Gastroesophageal sphincter (tissue), 4 donors: Measurements from ENCODE around the gene PRIM1. TPM values are rescaled to one million over a fixed set of nuclear protein-coding genes. Genes with fewer than 3 reads are reported as not detected.
"Not testable (repeated sequence)": the region's sequence is repeated elsewhere in the genome, so short reads cannot be mapped to it uniquely, and the experiment has no call there.

ENCODE experiments used
- ATAC-seq: fragments of 150-250 bp; one replicate; pipeline ENCODE4 v1.9.1; 2016; ENCODE audit warnings: mild to moderate bottlenecking, moderate library complexity
- H3K27ac ChIP-seq, 4 donors: fragments of 200-600 bp; sonication (generic) in 3 of 4; 1 replicate in 3 of 4; 2 replicates in 1 of 4; pipeline ENCODE4 v1.5.1; 2016 to 2019
- H3K27me3 ChIP-seq: fragments of 200-600 bp; sonication (generic); one replicate; pipeline ENCODE4 v1.5.1; 2019
- H3K36me3 ChIP-seq, 2 donors: fragments of 200-600 bp; sonication (generic); one replicate each; pipeline ENCODE4 v1.5.1; 2019; ENCODE audit warnings: control low read depth in 1 of 2
- H3K4me1 ChIP-seq, 3 donors: fragments of 200-600 bp; sonication (generic); 1 replicate in 2 of 3; 2 replicates in 1 of 3; pipeline ENCODE4 v1.5.1; 2016 to 2019; ENCODE audit warnings: control low read depth in 2 of 3
- H3K4me3 ChIP-seq, 2 donors: fragments of 200-600 bp; sonication (generic); one replicate each; pipeline ENCODE4 v1.5.1; 2019; ENCODE audit warnings: mild to moderate bottlenecking in 1 of 2, moderate library complexity in 1 of 2
- H3K9me3 ChIP-seq, 3 donors: fragments of 200-600 bp; sonication (generic); one replicate each; pipeline ENCODE4 v1.5.1; 2017 to 2019; ENCODE audit warnings: control low read depth in 2 of 3
- EP300 ChIP-seq: sonication (generic); formaldehyde crosslinking; IDR thresholded peaks from one replicate; pipeline ENCODE4 v1.6.1; 2017; ENCODE audit warnings: antibody characterized with exemption, mild to moderate bottlenecking
- POLR2A ChIP-seq, 2 donors: fragments of 450-650 bp; IDR thresholded peaks; one replicate each; pipeline ENCODE4 v1.6.1; 2017; ENCODE audit warnings: antibody characterized with exemption in 2 of 2, mild to moderate bottlenecking in 2 of 2, moderate library complexity in 1 of 2
- POLR2AphosphoS5 ChIP-seq: sonication (generic); formaldehyde crosslinking; IDR thresholded peaks from one replicate; pipeline ENCODE4 v1.6.1; 2017; ENCODE audit warnings: antibody characterized with exemption
- WGBS, 2 donors: methylation state at CpG; one replicate each; pipeline ENCODE4 v1.1.5; 2018; ENCODE audit warnings: low coverage in 1 of 2; 5-methylcytosine and 5-hydroxymethylcytosine counted together
- total RNA-seq, 4 donors: library from RNA; depleted of rRNA; stranded (reverse); fragments of >200 nt; gene quantifications; one replicate each; pipeline ENCODE4 v1.1.0, GENCODE V29; 2016
- TF ChIP-seq, protein P1 (sequence below), 4 experiments: fragments of 200-600 bp in 2 of 4; fragments of 450-650 bp in 2 of 4; sonication (generic) in 1 of 4; IDR thresholded peaks; one replicate each; pipeline ENCODE4 v1.5.1; 2017 to 2019; ENCODE audit warnings: antibody characterized with exemption in 4 of 4, mild to moderate bottlenecking in 2 of 4, moderate library complexity in 2 of 4

PRIM1 gene
- total RNA-seq, 4 donors from 2014 or later: 2.6 to 13.0 (median 5.1) TPM

GRCh38 chr12:56759263-56759908 is 7.3 kb upstream of the PRIM1 start:
- 32 to 37% methylated on average over 6 of the region's 6 CpGs for WGBS, 2 donors
- Histone ChIP-seq H3K27ac (no peak overlapping the region), H3K27me3 (no peaks in the 10 kb centered on the region), H3K36me3 (no peaks in the 10 kb centered on the region), H3K4me3 (no peak overlapping the region), H3K9me3 (no peaks in the 10 kb centered on the region), H3K4me1 (no peaks in the 10 kb centered on the region)
- no peak for ATAC-seq
- no peak for TF ChIP-seq POLR2A (IDR thresholded peaks at IDR 0.05)
- TF ChIP-seq, protein P1, sequence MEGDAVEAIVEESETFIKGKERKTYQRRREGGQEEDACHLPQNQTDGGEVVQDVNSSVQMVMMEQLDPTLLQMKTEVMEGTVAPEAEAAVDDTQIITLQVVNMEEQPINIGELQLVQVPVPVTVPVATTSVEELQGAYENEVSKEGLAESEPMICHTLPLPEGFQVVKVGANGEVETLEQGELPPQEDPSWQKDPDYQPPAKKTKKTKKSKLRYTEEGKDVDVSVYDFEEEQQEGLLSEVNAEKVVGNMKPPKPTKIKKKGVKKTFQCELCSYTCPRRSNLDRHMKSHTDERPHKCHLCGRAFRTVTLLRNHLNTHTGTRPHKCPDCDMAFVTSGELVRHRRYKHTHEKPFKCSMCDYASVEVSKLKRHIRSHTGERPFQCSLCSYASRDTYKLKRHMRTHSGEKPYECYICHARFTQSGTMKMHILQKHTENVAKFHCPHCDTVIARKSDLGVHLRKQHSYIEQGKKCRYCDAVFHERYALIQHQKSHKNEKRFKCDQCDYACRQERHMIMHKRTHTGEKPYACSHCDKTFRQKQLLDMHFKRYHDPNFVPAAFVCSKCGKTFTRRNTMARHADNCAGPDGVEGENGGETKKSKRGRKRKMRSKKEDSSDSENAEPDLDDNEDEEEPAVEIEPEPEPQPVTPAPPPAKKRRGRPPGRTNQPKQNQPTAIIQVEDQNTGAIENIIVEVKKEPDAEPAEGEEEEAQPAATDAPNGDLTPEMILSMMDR (IDR thresholded peaks at IDR 0.05): no peak
- no peak for TF ChIP-seq POLR2AphosphoS5
- TF ChIP-seq EP300: no peak

- 57 to 58% methylated on average over 2 to 3 of the region's 3 CpGs for WGBS, 2 donors
- TF ChIP-seq POLR2A (IDR thresholded peaks at IDR 0.05) (no peak), EP300 (no peak), POLR2AphosphoS5 (no peak)
- TF ChIP-seq, protein P1 (IDR thresholded peaks at IDR 0.05): no peak
Measured at GRCh38 chr12:56758728-56759262, 6.7 kb upstream of the PRIM1 start.

GRCh38 chr12:56757971-56758370 is 5.8 kb upstream of the PRIM1 start:
- 100% methylated on average over 1 of the region's 1 CpG for WGBS, 2 donors
- H3K27me3 ChIP-seq, H3K9me3 ChIP-seq, ATAC-seq, H3K4me3 ChIP-seq, H3K36me3 ChIP-seq, H3K27ac ChIP-seq, H3K4me1 ChIP-seq: not testable (repeated sequence)

More at GRCh38 chr12:56758728-56759262, 6.7 kb upstream of the PRIM1 start:
- no peaks in the 10 kb centered on the region for H3K27me3 ChIP-seq
- no peaks in the 10 kb centered on the region for H3K4me1 ChIP-seq
- H3K9me3 ChIP-seq: no peaks in the 10 kb centered on the region
- no peak for ATAC-seq
- H3K4me3 ChIP-seq: no peak overlapping the region
- H3K27ac ChIP-seq: no peak overlapping the region
- H3K36me3 ChIP-seq: no peaks in the 10 kb centered on the region

DNA sequence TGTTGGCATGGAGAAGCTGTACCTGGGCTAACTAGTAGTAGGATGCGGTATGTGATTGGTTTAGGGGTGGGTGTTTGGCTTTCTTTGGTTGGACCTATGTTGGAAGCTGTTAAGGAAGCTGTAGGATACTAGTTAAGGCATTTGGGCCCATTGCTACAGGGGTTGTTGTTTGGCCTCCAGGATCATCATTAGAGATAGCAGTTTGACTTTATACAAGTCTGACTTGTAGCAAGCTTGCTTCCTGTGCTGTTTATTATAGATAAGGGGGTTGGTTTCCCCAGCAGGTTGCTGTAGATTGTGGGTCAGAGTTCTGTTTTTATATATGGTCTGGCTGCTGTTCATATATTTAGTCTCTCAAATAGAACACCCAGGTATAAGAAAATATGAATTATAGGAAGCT is 1.4 kb upstream of the PRIM1 start:
- TF ChIP-seq POLR2A (IDR thresholded peaks at IDR 0.05) (no peak), POLR2AphosphoS5 (no peak), EP300 (no peak)
- TF ChIP-seq, protein P1 (IDR thresholded peaks at IDR 0.05): no peak
- no peak overlapping the region for H3K27ac ChIP-seq
- no peak overlapping the region for H3K4me3 ChIP-seq
- H3K27me3 ChIP-seq: no peaks in the 10 kb centered on the region
- no peaks in the 10 kb centered on the region for H3K9me3 ChIP-seq
- H3K4me1 ChIP-seq: peaks cover 0 to 27% (median 6%) of the 10 kb centered on the region in 3 donors
- ATAC-seq: no peak
- 86 to 100% methylated on average over 1 of the region's 1 CpG for WGBS, 2 donors
- peaks cover 0 to 3% of the 10 kb centered on the region in 2 donors for H3K36me3 ChIP-seq

DNA sequence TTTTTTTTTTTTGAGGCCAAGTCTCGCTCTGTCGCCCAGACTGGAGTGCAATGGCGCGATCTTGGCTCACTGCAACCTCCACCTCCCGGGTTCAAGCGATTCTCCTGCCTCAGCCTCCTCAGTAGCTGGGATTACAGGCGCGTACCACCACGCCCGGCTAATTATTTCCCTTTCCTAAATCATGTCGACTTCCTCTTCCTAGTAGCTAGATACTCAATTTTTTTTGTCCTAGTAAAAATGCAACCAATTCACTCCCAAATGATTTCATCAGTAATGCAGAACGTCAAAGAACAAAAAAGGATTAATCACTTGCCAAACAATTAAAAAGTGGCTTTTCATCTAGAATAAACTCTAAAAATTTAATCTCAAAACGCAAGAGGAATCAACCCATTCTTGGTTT is 1.5 kb downstream of the PRIM1 start:
- not testable (repeated sequence) for ATAC-seq, H3K27ac ChIP-seq, H3K9me3 ChIP-seq, H3K27me3 ChIP-seq, H3K4me3 ChIP-seq
- peaks cover 0 to 27% of the 10 kb centered on the region in 2 donors for H3K36me3 ChIP-seq
- H3K4me1 ChIP-seq: peaks cover 0 to 27% (median 6%) of the 10 kb centered on the region in 3 donors
- WGBS, 2 donors: 77 to 87% methylated on average over 10 to 13 of the region's 13 CpGs

- H3K27me3 ChIP-seq: no peaks in the 10 kb centered on the region
- no peaks in the 10 kb centered on the region for H3K9me3 ChIP-seq
- no peak for ATAC-seq
- TF ChIP-seq POLR2AphosphoS5 (no peak), EP300 (no peak), POLR2A (IDR thresholded peaks at IDR 0.05) (no peak)
- TF ChIP-seq, protein P1 (IDR thresholded peaks at IDR 0.05): no peak
- peaks cover 0 to 34% of the 10 kb centered on the region in 2 donors for H3K36me3 ChIP-seq
- H3K4me1 ChIP-seq: peaks cover 0 to 27% (median 6%) of the 10 kb centered on the region in 3 donors
- H3K4me3 ChIP-seq: no peak overlapping the region
- no peak overlapping the region for H3K27ac ChIP-seq
Measured at GRCh38 chr12:56749853-56750252, 2.3 kb downstream of the PRIM1 start.
